Measurements from ENCODE around the gene NTSR2.

DNA sequence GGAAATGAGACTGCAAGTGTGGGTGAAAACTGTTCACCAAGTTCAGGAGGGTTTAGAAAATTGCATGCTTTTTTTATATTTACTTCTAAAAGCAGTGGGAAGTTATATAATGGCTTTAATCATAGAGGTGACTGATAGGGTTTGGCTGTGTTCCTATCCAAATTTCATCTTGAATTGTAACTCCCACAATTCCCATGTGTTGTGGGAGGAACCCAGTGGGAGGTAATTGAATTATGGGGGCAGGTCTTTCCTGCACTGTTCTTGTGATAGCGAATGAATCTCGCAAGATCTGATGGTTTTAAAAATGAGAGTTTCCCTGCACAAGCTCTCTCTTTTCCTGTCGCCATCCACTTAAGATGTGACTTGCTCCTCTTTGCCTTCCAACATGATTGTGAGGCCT, 35.7 kb upstream of the NTSR2 start:
- TF ChIP-seq, protein P1, sequence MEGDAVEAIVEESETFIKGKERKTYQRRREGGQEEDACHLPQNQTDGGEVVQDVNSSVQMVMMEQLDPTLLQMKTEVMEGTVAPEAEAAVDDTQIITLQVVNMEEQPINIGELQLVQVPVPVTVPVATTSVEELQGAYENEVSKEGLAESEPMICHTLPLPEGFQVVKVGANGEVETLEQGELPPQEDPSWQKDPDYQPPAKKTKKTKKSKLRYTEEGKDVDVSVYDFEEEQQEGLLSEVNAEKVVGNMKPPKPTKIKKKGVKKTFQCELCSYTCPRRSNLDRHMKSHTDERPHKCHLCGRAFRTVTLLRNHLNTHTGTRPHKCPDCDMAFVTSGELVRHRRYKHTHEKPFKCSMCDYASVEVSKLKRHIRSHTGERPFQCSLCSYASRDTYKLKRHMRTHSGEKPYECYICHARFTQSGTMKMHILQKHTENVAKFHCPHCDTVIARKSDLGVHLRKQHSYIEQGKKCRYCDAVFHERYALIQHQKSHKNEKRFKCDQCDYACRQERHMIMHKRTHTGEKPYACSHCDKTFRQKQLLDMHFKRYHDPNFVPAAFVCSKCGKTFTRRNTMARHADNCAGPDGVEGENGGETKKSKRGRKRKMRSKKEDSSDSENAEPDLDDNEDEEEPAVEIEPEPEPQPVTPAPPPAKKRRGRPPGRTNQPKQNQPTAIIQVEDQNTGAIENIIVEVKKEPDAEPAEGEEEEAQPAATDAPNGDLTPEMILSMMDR (IDR thresholded peaks at IDR 0.05), result no peak
- TF ChIP-seq EP300 (IDR thresholded peaks at IDR 0.05) (no peak), POLR2A (IDR thresholded peaks at IDR 0.05) (no peak)
